HG03354 (cell line): ENCODE measurements around the gene MAP2K1.
"Not testable (repeated sequence)": the region's sequence is repeated elsewhere in the genome, so short reads cannot be mapped to it uniquely, and the experiment has no call there.

Experiments used
- ATAC-seq: cut with Tn5 transposase; IDR thresholded peaks from one replicate; pipeline ENCODE4 v1.9.1; 2021; ENCODE audit warnings: mild to moderate bottlenecking; ENCODE audit not compliant: unreplicated experiment, poor library complexity, severe bottlenecking

Gene MAP2K1

GRCh38 chr15:66467162-66468040 lies 80.7 kb downstream of the MAP2K1 start:
- not testable (repeated sequence) for ATAC-seq

GRCh38 chr15:66470825-66471224 lies 84.1 kb downstream of the MAP2K1 start:
- ATAC-seq, result not testable (repeated sequence)

GRCh38 chr15:66472176-66472999 lies 85.7 kb downstream of the MAP2K1 start:
- peak; percentile 95 for ATAC-seq

GRCh38 chr15:66474135-66474534 lies 87.4 kb downstream of the MAP2K1 start:
- ATAC-seq, result no peak

GRCh38 chr15:66474963-66475362 lies 88.3 kb downstream of the MAP2K1 start:
- ATAC-seq, result no peak

- no peak for ATAC-seq
Observed at GRCh38 chr15:66476535-66476934, 89.8 kb downstream of the MAP2K1 start.

- ATAC-seq, result no peak
Observed at GRCh38 chr15:66477011-66477410, 90.3 kb downstream of the MAP2K1 start.

- no peak for ATAC-seq
Observed at GRCh38 chr15:66480267-66480666, 93.6 kb downstream of the MAP2K1 start.

- ATAC-seq, result no peak
Observed at GRCh38 chr15:66481107-66481856, 94.6 kb downstream of the MAP2K1 start.

GRCh38 chr15:66482539-66482938 lies 95.8 kb downstream of the MAP2K1 start:
- no peak for ATAC-seq

GRCh38 chr15:66483131-66483566 lies 96.4 kb downstream of the MAP2K1 start:
- ATAC-seq, result no peak

GRCh38 chr15:66484539-66485112 lies 97.9 kb downstream of the MAP2K1 start:
- ATAC-seq, result no peak

- no peak for ATAC-seq
Observed at GRCh38 chr15:66486887-66487286, 100.2 kb downstream of the MAP2K1 start.

- no peak for ATAC-seq
Observed at GRCh38 chr15:66488525-66488924, 101.8 kb downstream of the MAP2K1 start.

- no peak for ATAC-seq
Observed at GRCh38 chr15:66489179-66489791, 102.6 kb downstream of the MAP2K1 start.

- ATAC-seq, result no peak
Observed at GRCh38 chr15:66491846-66492245, 105.1 kb downstream of the MAP2K1 start.

GRCh38 chr15:66494262-66494661 lies 107.5 kb downstream of the MAP2K1 start:
- ATAC-seq, result no peak

- peak; percentile 19 for ATAC-seq
Observed at GRCh38 chr15:66496951-66497501, 110.3 kb downstream of the MAP2K1 start.
